ENCODE measurements around the gene S1PR3.
"Not testable (repeated sequence)": the region's sequence is repeated elsewhere in the genome, so short reads cannot be mapped to it uniquely, and the experiment has no call there.

The S1PR3 gene

GRCh38 chr9:88991066-88992034 is at the start of gene S1PR3:
Gene S1PR3, plus strand, starts transcription at chr9:88991468. Its CDS starts 9,733 bp downstream, at chr9:89001201.
- peak; percentile 28 for DNase-seq

GRCh38 chr9:88941586-88941985 is 49.7 kb upstream of the S1PR3 start:
- not testable (repeated sequence) for DNase-seq

- no peak for DNase-seq
Observed at GRCh38 chr9:88942411-88942810, 48.9 kb upstream of the S1PR3 start.

DNA sequence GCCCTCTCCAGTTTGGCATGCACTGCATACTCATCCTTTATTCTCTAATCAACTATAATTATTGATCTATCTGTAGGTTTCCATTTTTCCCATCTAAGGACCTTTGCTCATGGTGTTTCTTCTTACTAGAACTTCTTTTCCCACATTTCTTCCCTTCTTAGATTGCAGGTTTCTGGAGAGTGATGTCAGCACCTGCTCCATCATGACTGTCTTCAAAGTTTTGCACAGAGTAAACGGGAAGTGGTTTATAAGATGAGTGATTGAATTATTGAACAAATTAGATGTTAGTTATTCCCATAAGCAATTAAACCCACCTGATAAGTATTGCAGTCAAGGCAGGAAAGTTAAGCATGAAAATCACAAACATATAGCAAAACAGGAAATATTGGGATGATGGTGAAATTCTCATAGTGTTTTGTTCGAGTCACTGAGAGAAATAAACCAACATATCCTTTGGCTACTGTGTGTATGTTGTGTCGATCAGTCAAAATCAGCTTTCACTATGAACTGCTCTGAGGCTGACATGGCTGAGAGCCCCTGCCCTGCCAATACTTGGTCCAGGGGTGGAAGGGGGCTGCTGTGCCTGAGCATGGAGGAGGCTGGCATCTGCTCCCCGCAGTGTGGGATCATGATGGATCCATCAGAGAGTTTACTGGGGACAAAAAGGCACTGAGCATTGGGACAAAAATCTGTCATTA is 45.5 kb upstream of the S1PR3 start:
- DNase-seq, result no peak

DNA sequence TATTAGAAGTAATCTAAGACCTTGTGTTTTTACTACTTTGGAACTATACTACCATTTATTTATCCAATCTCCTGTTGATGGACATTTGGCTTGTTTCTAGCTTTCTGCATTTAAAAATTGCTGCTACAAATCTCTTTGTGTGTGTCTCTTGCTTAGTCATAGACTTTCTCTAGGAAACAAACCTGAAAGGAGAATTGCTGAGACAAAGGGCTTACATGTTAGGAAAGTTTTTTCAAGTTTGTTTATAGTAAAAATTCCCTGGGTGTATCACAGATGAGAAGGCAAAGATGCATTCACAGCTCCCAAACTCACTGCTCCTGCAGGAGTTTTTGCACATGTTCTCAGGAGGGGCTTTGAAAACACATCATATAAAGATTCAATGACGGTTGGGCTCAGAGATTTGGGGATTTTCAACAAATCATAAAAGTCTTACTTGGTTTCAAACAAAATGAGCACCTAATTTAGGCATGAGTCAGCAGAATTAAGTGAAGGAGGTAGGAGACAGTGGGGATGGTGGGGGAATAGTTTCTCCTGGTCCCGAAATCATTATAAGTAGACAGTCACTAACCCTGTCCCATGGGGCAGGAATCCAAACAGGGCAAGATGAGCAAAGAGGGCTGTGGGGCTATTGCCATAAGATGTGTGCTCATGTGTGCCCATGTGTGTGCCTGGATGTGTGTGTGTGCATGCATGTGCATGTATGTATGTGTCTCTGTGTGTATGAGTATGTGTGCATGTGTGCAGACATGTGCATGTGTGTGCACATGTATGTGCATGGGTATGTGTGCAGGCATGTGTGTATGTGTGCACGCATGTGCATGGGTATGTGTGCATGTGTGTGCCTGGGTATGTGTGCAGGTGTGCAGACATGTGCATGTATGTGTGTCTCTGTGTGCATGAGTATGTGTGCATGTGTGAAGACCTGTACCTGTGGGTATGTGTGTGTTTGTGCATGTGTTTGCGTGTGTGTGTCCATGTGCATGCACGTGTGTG is 43.4 kb upstream of the S1PR3 start:
- DNase-seq, result peak; percentile 24

GRCh38 chr9:88949425-88949824 is 41.8 kb upstream of the S1PR3 start:
- peak; percentile 81 for DNase-seq

DNA sequence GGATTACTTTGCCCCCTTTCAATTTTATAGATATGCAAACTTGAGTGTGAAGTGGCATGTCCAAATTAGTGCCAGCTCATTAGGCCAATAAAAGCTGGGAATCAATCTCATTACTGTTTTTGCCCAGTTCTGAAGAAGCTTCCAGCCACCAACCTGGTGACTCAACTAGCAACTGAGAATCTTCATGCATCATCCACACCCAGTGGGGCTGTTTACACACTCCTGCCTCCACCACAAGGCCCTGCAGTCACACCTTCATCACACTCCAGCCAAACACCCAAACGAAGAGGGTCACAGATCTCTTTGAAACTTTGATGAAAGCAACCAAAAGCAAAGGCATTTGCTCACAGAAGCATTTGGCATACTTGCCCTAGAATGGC is 41.3 kb upstream of the S1PR3 start:
- peak; percentile 6 for DNase-seq

GRCh38 chr9:88950341-88951154 is 40.7 kb upstream of the S1PR3 start:
- DNase-seq, result peak; percentile 58

GRCh38 chr9:88951155-88951542 is 40.1 kb upstream of the S1PR3 start:
- DNase-seq, result no peak

GRCh38 chr9:88952086-88952615 is 39.1 kb upstream of the S1PR3 start:
- DNase-seq, result peak; percentile 7

- no peak for DNase-seq
Observed at GRCh38 chr9:88952976-88953375, 38.3 kb upstream of the S1PR3 start.

GRCh38 chr9:88953381-88954029 is 37.8 kb upstream of the S1PR3 start:
- DNase-seq, result peak; percentile 75

DNA sequence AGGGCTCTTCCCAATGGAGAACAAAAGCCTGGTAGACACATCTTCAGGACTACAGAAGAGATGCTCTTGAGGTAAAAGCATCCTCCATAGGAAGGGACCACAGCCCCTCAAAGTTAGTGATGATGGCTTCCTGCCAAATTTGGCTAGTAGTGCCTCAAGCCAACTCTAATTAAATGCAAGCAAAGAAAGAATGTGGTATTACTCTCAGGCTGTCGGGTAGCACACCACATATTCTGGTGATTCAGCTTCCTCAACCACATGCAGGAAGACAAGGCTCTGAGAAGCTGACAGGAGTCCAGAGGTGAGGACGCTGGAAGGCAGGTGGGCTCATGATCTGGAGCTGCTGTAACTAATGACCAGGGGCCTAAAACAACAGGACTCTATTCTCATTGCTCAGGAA is 37.2 kb upstream of the S1PR3 start:
- peak; percentile 78 for DNase-seq

DNA sequence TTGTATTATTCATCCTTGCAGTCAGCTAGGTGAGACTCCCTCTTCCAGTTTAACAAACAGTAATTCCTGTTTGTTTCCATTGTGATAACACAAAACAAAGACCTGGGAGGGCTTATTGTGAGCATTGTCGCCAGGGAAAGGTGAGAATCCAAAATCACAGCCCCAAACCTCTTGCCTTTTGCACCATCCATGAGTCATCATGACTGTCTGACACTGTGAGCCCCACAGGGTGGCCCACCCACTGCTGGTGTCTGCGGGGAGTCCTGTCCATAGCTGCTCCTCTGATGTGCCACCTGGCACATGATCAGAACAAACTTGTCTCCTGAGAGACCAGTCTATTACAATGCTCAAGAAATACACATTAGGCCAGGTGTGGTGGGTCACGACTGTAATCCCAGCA is 33.7 kb upstream of the S1PR3 start:
- no peak for DNase-seq

GRCh38 chr9:88959727-88960469 is 31.4 kb upstream of the S1PR3 start:
- DNase-seq, result no peak

DNA sequence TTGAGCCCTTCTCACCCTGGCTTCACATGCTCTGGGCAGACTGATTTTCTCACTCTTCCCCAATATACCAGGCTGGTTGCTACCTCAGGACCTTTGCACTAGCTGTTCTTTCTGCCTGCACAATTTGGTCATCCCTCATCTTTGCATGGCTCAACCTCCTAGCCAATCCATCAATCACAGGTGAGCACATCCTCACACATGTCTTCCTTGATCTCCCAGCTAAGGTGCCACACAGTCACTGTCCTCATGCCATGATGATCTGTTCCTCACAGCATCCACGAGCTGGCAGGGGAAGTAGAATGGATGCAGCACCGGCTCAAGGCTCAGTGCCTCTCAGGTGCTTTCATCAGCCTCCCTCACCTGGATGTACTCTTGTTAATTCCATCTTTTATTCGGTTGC is 30.6 kb upstream of the S1PR3 start:
- no peak for DNase-seq

- no peak for DNase-seq
Observed at GRCh38 chr9:88965473-88965872, 25.8 kb upstream of the S1PR3 start.

DNA sequence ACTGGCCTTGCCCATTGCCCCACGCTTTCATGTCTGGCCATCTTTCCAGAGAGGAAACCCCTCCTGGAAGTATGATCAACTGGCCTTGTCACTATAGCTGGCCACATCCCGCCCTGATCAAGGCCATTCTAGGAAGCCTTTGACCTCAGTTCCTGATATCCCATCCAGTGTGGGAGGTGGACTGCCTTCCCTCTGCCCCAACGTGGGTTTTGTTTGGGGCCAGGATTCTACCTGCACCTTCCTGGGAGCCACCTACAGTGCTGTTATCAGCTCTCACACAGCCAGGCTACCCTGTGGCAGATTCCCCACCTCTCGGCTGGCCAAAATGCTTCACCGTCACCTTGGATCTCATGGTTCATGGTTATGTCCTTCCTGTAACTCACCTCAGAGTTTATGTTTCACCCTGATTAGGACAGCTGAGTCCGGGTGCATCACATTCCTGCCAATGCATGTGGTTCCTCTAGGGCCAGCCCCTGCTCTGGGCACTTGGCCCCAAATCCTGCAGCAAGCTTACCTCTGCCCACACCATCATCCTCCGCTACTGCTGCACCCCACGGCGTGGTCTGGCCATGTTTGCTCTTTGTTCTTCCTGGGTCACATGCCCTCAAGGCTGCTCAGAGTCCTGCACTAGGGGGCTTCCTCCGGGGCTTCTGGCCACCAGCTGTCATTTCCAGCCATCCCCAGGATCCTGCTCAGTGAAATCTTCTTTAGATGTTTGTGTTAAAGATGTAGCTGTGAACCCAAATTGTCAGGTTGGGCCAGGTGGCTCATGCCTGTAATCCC is 24.2 kb upstream of the S1PR3 start:
- no peak for DNase-seq

- no peak for DNase-seq
Observed at GRCh38 chr9:88968799-88969198, 22.5 kb upstream of the S1PR3 start.
